PC-3 (cell line): Measurements from ENCODE around the gene CHD5. TPM values are rescaled to one million over a fixed set of nuclear protein-coding genes. Genes with fewer than 3 reads are reported as not detected.

Experiments used
- ATAC-seq: fragments of 200-7000 bp; cut with Tn5 transposase; 2 replicates; pipeline ENCODE4 v1.9.1; 2020; ENCODE audit warnings: mild to moderate bottlenecking, moderate library complexity
- BruUV-seq: library from RNA; stranded (reverse); fragments of 400-500 nt; replicated peaks from 2 replicates; lab custom pipeline; 2021; lab: Mats Ljungman, UMichigan
- CTCF ChIA-PET: fragments of 300-600 bp; sonication (Branson Sonifier 250); formaldehyde crosslinking; loops from one replicate; lab custom pipeline; 2022; ENCODE audit warnings: antibody characterized with exemption; lab: Charles Lee
- POLR2A ChIA-PET: fragments of 300-600 bp; sonication (Branson Sonifier 250); formaldehyde crosslinking; loops from one replicate; lab custom pipeline; 2022; ENCODE audit warnings: antibody characterized with exemption; ENCODE audit not compliant: unreplicated experiment; lab: Charles Lee
- DNase-seq: peaks from one replicate; pipeline ENCODE4 v3.0.0-alpha.2; 2015
- H2AFZ ChIP-seq: fragments of 300-600 bp; sonication (generic); 2 replicates; pipeline ENCODE4 v1.6.0; 2016; ENCODE audit warnings: antibody characterized with exemption, low read length
- H3F3A ChIP-seq: fragments of 300-600 bp; sonication (generic); one replicate; pipeline ENCODE4 v1.6.0; 2017; ENCODE audit warnings: antibody characterized with exemption, low read length, control low read depth, mild to moderate bottlenecking; ENCODE audit not compliant: unreplicated experiment
- H3K27ac ChIP-seq: fragments of 300-600 bp; sonication (generic); 2 replicates; pipeline ENCODE4 v1.5.1; 2016; ENCODE audit warnings: mild to moderate bottlenecking, low read length
- H3K27me3 ChIP-seq: fragments of 300-600 bp; sonication (generic); 2 replicates; pipeline ENCODE4 v1.6.1; 2016; ENCODE audit warnings: low read length, mixed read lengths
- H3K36me3 ChIP-seq: fragments of 300-600 bp; sonication (generic); 2 replicates; pipeline ENCODE4 v1.6.1; 2016; ENCODE audit warnings: low read depth, mixed run types, low read length, mixed read lengths
- H3K4me1 ChIP-seq: fragments of 300-600 bp; sonication (generic); 2 replicates; pipeline ENCODE4 v1.5.1; 2016; ENCODE audit warnings: low read length; ENCODE audit not compliant: insufficient read depth
- H3K4me2 ChIP-seq: fragments of 300-600 bp; sonication (generic); 2 replicates; pipeline ENCODE4 v1.6.0; 2016; ENCODE audit warnings: low read length
- H3K4me3 ChIP-seq: fragments of 300-600 bp; sonication (generic); 2 replicates; pipeline ENCODE4 v1.5.1; 2016; ENCODE audit warnings: mild to moderate bottlenecking, low read length, mixed read lengths
- H3K79me2 ChIP-seq: fragments of 300-600 bp; sonication (generic); 2 replicates; pipeline ENCODE4 v1.6.1; 2017; ENCODE audit warnings: low read length, mixed read lengths
- H3K9ac ChIP-seq: fragments of 300-600 bp; sonication (generic); 2 replicates; pipeline ENCODE4 v1.6.0; 2016; ENCODE audit warnings: mild to moderate bottlenecking, low read length
- H3K9me2 ChIP-seq: fragments of 300-600 bp; sonication (generic); replicated peaks from 2 replicates; pipeline ENCODE4 v1.6.1; 2016; ENCODE audit warnings: mixed run types, low read length, mixed read lengths
- H3K9me3 ChIP-seq: fragments of 300-600 bp; sonication (generic); 2 replicates; pipeline ENCODE4 v1.6.1; 2016; ENCODE audit warnings: low read length, mixed read lengths
- H4K20me1 ChIP-seq: fragments of 300-600 bp; sonication (generic); 2 replicates; pipeline ENCODE4 v1.6.1; 2016; ENCODE audit warnings: low read length, mixed read lengths
- EZH2 ChIP-seq: fragments of 300-600 bp; sonication (generic); IDR thresholded peaks from one replicate; pipeline ENCODE4 v1.6.1; 2017; ENCODE audit warnings: antibody characterized with exemption, mild to moderate bottlenecking, low read length; ENCODE audit not compliant: unreplicated experiment
- EZH2phosphoT487 ChIP-seq: fragments of 300-600 bp; sonication (generic); IDR thresholded peaks from 2 replicates; pipeline ENCODE4 v1.6.1; 2018; ENCODE audit warnings: mild to moderate bottlenecking, antibody characterized with exemption, low read length, borderline replicate concordance
- intact Hi-C: fragments of 100-400 bp; cut with micrococcal nuclease; formaldehyde crosslinking; loops from 2 replicates; pipeline ENCODE4 v1.9.0; 2023
- total RNA-seq: library from RNA; depleted of rRNA; stranded (reverse); fragments of >200 nt; gene quantifications from 2 replicates; pipeline ENCODE4 v1.2.3, GENCODE V29; 2014
- TF ChIP-seq, protein P1 (sequence below): fragments of 300-600 bp; sonication (generic); conservative IDR thresholded peaks from 2 replicates; pipeline ENCODE4 v1.5.1; 2017; ENCODE audit warnings: antibody characterized with exemption, low read depth, mild to moderate bottlenecking, low read length

Gene CHD5
- total RNA-seq, 1 experiment from 2014 or later = 0.55 TPM

DNA sequence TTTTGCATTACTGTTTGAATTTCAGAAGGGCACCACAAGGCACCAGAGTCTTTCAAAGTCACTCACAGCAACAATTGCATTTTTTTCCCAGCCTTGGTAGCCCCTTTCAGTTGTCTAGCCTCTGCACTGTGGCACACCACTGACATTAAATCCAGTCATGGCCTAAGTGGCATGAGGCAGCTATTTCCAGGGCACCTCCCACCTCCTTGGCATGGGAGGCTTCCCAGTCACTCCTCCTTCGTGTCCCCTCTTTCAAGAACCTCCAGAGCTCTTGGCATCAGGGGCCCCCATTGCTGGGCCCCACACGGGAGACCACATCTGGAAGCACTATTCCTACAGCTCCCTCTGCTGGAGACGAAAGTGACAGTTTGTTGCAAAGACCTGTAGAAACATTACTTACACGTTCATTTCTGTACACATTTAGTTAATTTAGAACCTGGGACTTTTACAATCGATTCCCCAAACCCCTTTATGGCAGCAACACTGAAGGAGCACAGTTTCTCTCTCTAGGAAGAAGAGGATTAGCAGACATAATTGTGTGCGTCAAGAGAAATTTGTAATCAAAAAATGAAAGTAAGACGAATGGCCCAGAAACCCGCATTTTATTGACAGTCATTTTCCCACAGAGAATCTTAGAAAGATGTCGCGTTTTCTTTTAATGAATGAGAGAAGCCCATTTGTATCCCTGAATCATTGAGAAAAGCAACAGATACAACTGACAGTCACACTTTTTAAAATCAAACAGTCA is 5.7 kb upstream of the CHD5 start:
- Histone ChIP-seq H3K27ac (no peak overlapping the region), H3K27me3 (peaks cover 1% of the 10 kb centered on the region; the same call in 1 of the 2 replicates), H3K4me3 (no peak overlapping the region), H3K9me2 (no peaks in the 10 kb centered on the region), H4K20me1 (peaks cover 51% of the 10 kb centered on the region), H3F3A (peaks cover 36% of the 10 kb centered on the region), H3K79me2 (peaks cover 42% of the 10 kb centered on the region), H3K4me1 (peaks cover 14% of the 10 kb centered on the region), H2AFZ (no peak overlapping the region), H3K9me3 (no peaks in the 10 kb centered on the region), H3K4me2 (no peak overlapping the region), H3K9ac (no peak overlapping the region), H3K36me3 (peaks cover 44% of the 10 kb centered on the region)
- ChIA-PET CTCF (interaction anchor here (0.7 to 1.4 kb wide), 3 partner anchors 19 to 77 kb away, joined by 3 to 9 read pairs (median 5); no protein-coding TSS in a partner anchor), POLR2A (interaction anchor here (0.6 to 0.7 kb wide), 2 partner anchors 70 to 75 kb away, joined by 3 read pairs; no protein-coding TSS in a partner anchor)
- intact Hi-C loops = loop anchor here (1.0 to 5.0 kb wide), 2 partner anchors 77 to 134 kb away; no protein-coding TSS in a partner anchor
- TF ChIP-seq, protein P1, sequence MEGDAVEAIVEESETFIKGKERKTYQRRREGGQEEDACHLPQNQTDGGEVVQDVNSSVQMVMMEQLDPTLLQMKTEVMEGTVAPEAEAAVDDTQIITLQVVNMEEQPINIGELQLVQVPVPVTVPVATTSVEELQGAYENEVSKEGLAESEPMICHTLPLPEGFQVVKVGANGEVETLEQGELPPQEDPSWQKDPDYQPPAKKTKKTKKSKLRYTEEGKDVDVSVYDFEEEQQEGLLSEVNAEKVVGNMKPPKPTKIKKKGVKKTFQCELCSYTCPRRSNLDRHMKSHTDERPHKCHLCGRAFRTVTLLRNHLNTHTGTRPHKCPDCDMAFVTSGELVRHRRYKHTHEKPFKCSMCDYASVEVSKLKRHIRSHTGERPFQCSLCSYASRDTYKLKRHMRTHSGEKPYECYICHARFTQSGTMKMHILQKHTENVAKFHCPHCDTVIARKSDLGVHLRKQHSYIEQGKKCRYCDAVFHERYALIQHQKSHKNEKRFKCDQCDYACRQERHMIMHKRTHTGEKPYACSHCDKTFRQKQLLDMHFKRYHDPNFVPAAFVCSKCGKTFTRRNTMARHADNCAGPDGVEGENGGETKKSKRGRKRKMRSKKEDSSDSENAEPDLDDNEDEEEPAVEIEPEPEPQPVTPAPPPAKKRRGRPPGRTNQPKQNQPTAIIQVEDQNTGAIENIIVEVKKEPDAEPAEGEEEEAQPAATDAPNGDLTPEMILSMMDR = peak; percentile 88
- no peak for TF ChIP-seq EZH2phosphoT487
- DNase-seq (peak; percentile 66), ATAC-seq (peak; percentile 10; the same call in 1 of the 2 replicates)
- no TSS peak for BruUV-seq

DNA sequence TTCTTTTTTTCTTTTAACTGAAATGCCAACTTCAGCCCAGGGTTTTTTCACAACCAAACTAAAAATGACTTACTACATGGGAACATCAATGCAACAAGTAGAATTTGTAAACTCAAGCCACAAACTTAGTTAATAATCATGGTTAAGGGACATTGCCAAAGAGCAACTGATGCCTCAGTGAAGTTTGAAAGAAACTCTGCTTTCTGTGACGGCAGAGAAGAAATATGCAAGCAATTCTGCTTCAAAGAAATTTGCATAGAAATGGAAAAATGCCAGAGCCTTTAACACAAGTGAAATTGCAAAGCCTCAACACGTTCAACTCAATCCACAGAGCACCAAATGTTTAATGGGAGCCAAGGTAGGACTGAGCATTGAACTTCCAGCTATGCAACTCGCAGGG is 5.0 kb upstream of the CHD5 start:
- ChIA-PET POLR2A (interaction anchor here (0.6 to 0.7 kb wide), 2 partner anchors 69 to 74 kb away, joined by 3 read pairs; no protein-coding TSS in a partner anchor), CTCF (interaction anchor here (0.7 to 1.4 kb wide), 3 partner anchors 20 to 76 kb away, joined by 3 to 9 read pairs (median 5); no protein-coding TSS in a partner anchor)
- no peaks in the 10 kb centered on the region for H3K9me3 ChIP-seq
- H3K9ac ChIP-seq = no peak overlapping the region
- peaks cover 44% of the 10 kb centered on the region for H4K20me1 ChIP-seq
- peaks cover 38% of the 10 kb centered on the region for H3K36me3 ChIP-seq
- intact Hi-C loops = loop anchor here (1.0 to 5.0 kb wide), 2 partner anchors 76 to 133 kb away; no protein-coding TSS in a partner anchor
- H3K79me2 ChIP-seq = peaks cover 36% of the 10 kb centered on the region
- no peak overlapping the region for H2AFZ ChIP-seq
- no TSS peak for BruUV-seq
- no peak overlapping the region for H3K4me3 ChIP-seq
- TF ChIP-seq EZH2 (no peak), EZH2phosphoT487 (no peak)
- TF ChIP-seq, protein P1 = no peak
- peaks cover 14% of the 10 kb centered on the region for H3K4me1 ChIP-seq
- peaks cover 36% of the 10 kb centered on the region for H3F3A ChIP-seq
- H3K9me2 ChIP-seq = no peaks in the 10 kb centered on the region
- ATAC-seq (no peak), DNase-seq (no peak)
- no peak overlapping the region for H3K4me2 ChIP-seq
- H3K27me3 ChIP-seq = peaks cover 4% of the 10 kb centered on the region; the same call in 1 of the 2 replicates
- no peak overlapping the region for H3K27ac ChIP-seq
